ENCODE data around the gene WBP1.
"Not testable (repeated sequence)": the region's sequence is repeated elsewhere in the genome, so short reads cannot be mapped to it uniquely, and the experiment has no call there.

The WBP1 gene

DNA sequence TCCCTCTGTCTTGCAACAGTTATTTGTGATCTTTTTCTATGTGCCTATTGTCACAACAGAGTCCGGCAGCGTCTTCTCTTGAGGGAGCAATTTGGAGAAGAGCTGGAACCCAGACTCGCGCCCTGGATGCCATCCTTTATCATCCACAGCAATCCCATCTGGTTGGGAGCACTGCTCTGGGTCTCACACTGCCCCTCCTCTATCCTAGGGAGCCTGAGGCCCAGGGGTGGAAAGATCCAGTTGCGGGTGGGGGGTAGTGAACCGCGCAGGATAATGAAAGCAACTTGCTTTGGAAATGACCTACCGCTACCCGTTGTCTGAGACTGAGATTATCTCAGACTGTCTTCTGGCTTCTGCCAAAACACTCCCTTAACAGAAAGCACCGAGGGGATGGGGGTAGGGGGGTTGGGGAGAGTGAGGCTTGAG lies 713 bp downstream of the WBP1 start:
- Histone ChIP-seq H3K4me3 (ENCODE audit: low read depth, low read length) (peak overlapping the region; percentile 97), H3K4me1 (ENCODE audit: control insufficient read depth, insufficient read depth, low read length) (peaks cover 10% of the 10 kb centered on the region), H3K36me3 (ENCODE audit: control insufficient read depth, insufficient read depth, low read length) (peaks cover 15% of the 10 kb centered on the region), H3K9me3 (ENCODE audit: control insufficient read depth, insufficient read depth, low read length) (no peaks in the 10 kb centered on the region), H3K27me3 (ENCODE audit: control insufficient read depth, insufficient read depth, low read length) (no peaks in the 10 kb centered on the region), H3K27ac (ENCODE audit: low read depth, low read length) (no peak overlapping the region), H3K9ac (ENCODE audit: low read depth, low read length) (peak overlapping the region; percentile 80)

DNA sequence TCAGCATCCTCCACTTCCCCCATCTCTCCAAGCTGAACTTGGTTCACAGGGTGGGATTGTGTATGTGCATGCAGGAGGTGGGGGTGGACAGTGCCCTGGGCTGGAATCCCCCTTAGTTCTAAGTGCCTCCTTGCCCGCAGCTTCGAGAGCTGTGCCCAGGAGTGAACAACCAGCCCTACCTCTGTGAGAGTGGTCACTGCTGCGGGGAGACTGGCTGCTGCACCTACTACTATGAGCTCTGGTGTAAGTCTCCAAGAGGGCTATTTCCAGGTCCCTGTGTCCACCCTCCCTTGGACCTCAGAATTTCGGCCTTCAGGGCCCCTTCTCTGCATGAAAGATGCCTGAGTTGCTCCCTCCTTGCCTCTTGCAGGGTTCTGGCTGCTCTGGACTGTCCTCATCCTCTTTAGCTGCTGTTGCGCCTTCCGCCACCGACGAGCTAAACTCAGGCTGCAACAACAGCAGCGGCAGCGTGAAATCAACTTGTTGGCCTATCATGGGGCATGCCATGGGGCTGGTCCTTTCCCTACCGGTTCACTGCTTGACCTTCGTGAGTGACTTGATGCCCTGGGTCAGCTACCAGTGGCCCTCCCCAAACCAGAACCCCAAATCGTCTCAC lies 1.4 kb downstream of the WBP1 start:
- peaks cover 15% of the 10 kb centered on the region for H3K36me3 ChIP-seq (ENCODE audit: control insufficient read depth, insufficient read depth, low read length)
- H3K9me3 ChIP-seq (ENCODE audit: control insufficient read depth, insufficient read depth, low read length); H3K27ac ChIP-seq (ENCODE audit: low read depth, low read length); H3K9ac ChIP-seq (ENCODE audit: low read depth, low read length); H3K27me3 ChIP-seq (ENCODE audit: control insufficient read depth, insufficient read depth, low read length): not testable (repeated sequence)
- peak overlapping the region; percentile 97; the same call in 1 of the 2 replicates for H3K4me3 ChIP-seq (ENCODE audit: low read depth, low read length)
- H3K4me1 ChIP-seq (ENCODE audit: control insufficient read depth, insufficient read depth, low read length) = peaks cover 13% of the 10 kb centered on the region

DNA sequence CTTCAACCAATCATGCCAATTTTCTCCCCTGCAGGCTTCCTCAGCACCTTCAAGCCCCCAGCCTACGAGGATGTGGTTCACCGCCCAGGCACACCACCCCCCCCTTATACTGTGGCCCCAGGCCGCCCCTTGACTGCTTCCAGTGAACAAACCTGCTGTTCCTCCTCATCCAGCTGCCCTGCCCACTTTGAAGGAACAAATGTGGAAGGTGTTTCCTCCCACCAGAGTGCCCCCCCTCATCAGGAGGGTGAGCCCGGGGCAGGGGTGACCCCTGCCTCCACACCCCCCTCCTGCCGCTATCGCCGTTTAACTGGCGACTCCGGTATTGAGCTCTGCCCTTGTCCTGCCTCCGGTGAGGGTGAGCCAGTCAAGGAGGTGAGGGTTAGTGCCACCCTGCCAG lies 1.9 kb downstream of the WBP1 start:
- H3K9me3 ChIP-seq (ENCODE audit: control insufficient read depth, insufficient read depth, low read length); H3K4me3 ChIP-seq (ENCODE audit: low read depth, low read length); H3K27ac ChIP-seq (ENCODE audit: low read depth, low read length); H3K9ac ChIP-seq (ENCODE audit: low read depth, low read length); H3K27me3 ChIP-seq (ENCODE audit: control insufficient read depth, insufficient read depth, low read length): not testable (repeated sequence)
- H3K36me3 ChIP-seq (ENCODE audit: control insufficient read depth, insufficient read depth, low read length) = peaks cover 15% of the 10 kb centered on the region
- H3K4me1 ChIP-seq (ENCODE audit: control insufficient read depth, insufficient read depth, low read length) = peaks cover 13% of the 10 kb centered on the region

DNA sequence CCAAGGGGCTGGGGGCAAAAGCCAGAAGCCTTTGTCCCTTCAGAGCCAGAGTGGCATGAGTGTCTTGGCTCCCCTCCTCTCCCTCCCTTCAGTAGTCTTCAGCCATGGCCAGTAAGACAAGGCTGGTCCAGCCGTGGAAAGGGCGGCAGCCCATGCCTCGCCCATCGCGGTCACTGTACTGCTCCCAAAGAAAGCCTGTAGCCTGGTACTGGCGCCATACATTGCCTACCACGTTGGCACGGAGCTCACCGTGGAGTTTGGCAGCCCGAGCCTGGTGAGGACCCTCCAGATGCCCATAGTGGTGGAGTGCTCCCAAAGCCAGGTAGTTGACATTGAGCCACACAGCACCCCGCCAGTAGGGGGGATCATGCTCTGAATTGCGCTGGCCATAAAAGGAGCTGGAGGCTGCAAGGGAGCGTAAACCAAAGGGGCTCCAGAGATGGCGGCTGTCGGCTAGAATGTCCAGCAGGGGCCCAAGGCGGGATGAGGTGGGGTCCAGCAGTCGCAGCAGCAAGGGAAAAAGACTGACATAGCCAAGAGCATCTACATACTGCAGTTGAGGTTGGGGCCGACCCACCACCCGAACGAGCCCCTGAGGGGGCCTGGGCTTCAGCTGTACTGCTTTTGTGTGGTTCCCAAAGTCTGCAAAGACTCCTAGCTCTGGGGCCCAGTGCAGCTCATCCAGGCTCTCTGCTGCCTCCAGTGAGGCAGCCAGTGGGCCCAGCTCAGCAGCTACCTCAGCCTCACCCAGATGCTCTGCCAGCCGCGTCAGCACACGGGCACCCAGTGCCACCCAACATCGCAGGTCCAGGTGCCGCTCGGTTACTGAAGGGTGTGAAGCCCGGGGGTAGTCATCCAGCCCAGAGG lies 3.2 kb downstream of the WBP1 start:
- Histone ChIP-seq H3K27ac (ENCODE audit: low read depth, low read length) (peak overlapping the region; percentile 38), H3K36me3 (ENCODE audit: control insufficient read depth, insufficient read depth, low read length) (peaks cover 15% of the 10 kb centered on the region), H3K9ac (ENCODE audit: low read depth, low read length) (no peak overlapping the region), H3K4me3 (ENCODE audit: low read depth, low read length) (no peak overlapping the region), H3K4me1 (ENCODE audit: control insufficient read depth, insufficient read depth, low read length) (peaks cover 11% of the 10 kb centered on the region), H3K27me3 (ENCODE audit: control insufficient read depth, insufficient read depth, low read length) (no peaks in the 10 kb centered on the region), H3K9me3 (ENCODE audit: control insufficient read depth, insufficient read depth, low read length) (no peaks in the 10 kb centered on the region)

DNA sequence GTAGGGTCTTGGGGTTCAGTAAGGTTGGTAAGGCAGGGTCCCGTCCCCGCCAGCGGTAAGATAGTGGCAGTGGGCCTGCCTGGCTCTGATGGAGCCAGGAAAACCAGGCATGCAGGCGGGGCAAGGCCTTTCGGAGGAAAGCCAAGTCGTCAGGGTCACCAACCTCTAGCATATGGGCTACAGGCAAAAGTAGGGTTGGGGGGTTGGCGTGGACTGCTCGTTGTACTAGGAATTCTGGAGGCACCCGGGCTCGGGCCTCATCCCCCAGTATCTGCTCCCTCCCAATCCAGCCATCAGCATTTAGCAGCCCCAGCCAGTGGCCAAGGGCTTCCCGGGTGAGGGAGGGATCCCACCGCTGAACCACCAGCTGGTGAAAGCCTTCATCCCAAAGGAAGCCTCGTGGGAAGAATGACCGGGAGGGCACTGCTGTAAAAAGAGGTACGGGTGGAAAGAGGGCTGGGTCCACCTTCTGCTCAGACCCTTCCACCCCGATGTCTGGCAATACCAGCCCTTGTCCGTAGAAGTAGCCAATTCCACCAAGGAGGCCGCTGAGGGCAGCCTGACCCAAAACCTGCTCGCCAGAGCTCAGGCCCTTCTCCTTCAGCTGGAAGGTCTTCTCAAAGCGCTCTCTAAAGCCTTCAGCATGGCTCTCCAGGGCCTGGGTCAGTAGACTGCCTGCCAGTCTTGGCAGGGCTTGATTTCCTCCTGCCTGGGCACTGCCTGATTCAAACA lies 4.0 kb downstream of the WBP1 start:
- Histone ChIP-seq H3K9ac (ENCODE audit: low read depth, low read length) (no peak overlapping the region), H3K36me3 (ENCODE audit: control insufficient read depth, insufficient read depth, low read length) (peaks cover 15% of the 10 kb centered on the region), H3K27me3 (ENCODE audit: control insufficient read depth, insufficient read depth, low read length) (no peaks in the 10 kb centered on the region), H3K27ac (ENCODE audit: low read depth, low read length) (no peak overlapping the region), H3K4me3 (ENCODE audit: low read depth, low read length) (no peak overlapping the region), H3K4me1 (ENCODE audit: control insufficient read depth, insufficient read depth, low read length) (peaks cover 7% of the 10 kb centered on the region), H3K9me3 (ENCODE audit: control insufficient read depth, insufficient read depth, low read length) (no peaks in the 10 kb centered on the region)

DNA sequence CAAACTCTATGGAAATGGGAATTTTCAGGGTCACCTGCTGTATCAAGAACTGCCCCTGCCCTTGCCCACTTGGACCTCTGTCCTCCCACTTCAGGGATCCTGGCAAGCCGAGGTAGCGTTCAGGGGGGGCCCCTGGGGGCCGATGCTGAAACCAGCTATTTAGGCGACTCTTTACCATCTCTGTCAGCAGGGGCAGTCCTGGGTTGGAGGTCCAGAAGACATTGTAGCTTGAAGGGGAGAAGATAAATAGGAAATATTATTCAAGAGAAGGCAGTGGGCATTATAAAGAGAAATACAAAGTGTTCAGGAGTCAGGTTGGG lies 4.5 kb downstream of the WBP1 start:
- H3K4me3 ChIP-seq (ENCODE audit: low read depth, low read length) = no peak overlapping the region
- H3K4me1 ChIP-seq (ENCODE audit: control insufficient read depth, insufficient read depth, low read length) = peaks cover 7% of the 10 kb centered on the region
- no peak overlapping the region for H3K9ac ChIP-seq (ENCODE audit: low read depth, low read length)
- peaks cover 15% of the 10 kb centered on the region for H3K36me3 ChIP-seq (ENCODE audit: control insufficient read depth, insufficient read depth, low read length)
- H3K27me3 ChIP-seq (ENCODE audit: control insufficient read depth, insufficient read depth, low read length) = no peaks in the 10 kb centered on the region
- H3K27ac ChIP-seq (ENCODE audit: low read depth, low read length) = no peak overlapping the region
- no peaks in the 10 kb centered on the region for H3K9me3 ChIP-seq (ENCODE audit: control insufficient read depth, insufficient read depth, low read length)

DNA sequence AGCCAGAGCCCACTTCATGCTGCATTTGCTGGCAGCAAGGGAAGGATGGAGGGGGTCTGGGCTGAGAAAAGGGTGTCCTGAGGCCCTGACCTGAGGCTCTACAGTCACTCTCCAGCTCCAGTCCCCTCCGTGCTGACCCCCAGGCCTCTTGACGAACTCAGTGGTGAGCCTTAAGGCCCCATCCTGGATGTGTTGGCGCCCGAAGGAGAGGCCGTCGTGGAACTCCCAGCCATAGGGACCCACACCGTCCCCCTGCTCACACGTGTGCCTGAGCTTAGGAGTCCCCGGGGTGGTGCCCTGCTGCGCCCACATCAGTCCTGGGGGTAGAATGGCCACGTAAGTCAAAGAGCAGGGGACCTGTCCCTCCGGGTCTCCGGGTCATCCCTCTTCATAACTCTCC lies 6.2 kb downstream of the WBP1 start:
- Histone ChIP-seq H3K36me3 (ENCODE audit: control insufficient read depth, insufficient read depth, low read length) (peaks cover 15% of the 10 kb centered on the region), H3K27me3 (ENCODE audit: control insufficient read depth, insufficient read depth, low read length) (no peaks in the 10 kb centered on the region), H3K27ac (ENCODE audit: low read depth, low read length) (no peak overlapping the region), H3K9me3 (ENCODE audit: control insufficient read depth, insufficient read depth, low read length) (no peaks in the 10 kb centered on the region), H3K9ac (ENCODE audit: low read depth, low read length) (peak overlapping the region; percentile 32), H3K4me3 (ENCODE audit: low read depth, low read length) (peak overlapping the region; percentile 82), H3K4me1 (ENCODE audit: control insufficient read depth, insufficient read depth, low read length) (peaks cover 7% of the 10 kb centered on the region)

DNA sequence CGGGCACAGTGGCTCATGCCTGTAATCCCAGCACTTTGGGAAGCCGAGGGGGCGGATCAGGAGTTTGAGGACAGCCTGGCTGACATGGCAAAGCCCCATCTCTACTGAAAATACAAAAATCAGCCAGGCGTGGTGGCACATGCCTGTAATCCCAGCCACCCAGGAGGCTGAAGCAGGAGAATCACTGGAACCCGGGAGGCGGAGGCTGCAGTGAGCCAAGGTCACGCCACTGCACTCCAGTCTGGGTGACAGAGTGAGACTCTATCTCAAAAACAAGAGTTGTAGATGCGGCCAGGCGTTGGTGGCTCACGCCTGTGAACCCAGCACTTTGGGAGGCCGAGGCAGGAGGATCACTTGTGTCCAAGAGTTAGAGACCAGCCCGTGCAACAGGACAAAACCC lies 12.5 kb downstream of the WBP1 start:
- H3K9me3 ChIP-seq (ENCODE audit: control insufficient read depth, insufficient read depth, low read length); H3K9ac ChIP-seq (ENCODE audit: low read depth, low read length); H3K27me3 ChIP-seq (ENCODE audit: control insufficient read depth, insufficient read depth, low read length); H3K27ac ChIP-seq (ENCODE audit: low read depth, low read length); H3K4me3 ChIP-seq (ENCODE audit: low read depth, low read length): not testable (repeated sequence)
- peaks cover 13% of the 10 kb centered on the region; the same call in 1 of the 2 replicates for H3K4me1 ChIP-seq (ENCODE audit: control insufficient read depth, insufficient read depth, low read length)
- peaks cover 16% of the 10 kb centered on the region for H3K36me3 ChIP-seq (ENCODE audit: control insufficient read depth, insufficient read depth, low read length)

DNA sequence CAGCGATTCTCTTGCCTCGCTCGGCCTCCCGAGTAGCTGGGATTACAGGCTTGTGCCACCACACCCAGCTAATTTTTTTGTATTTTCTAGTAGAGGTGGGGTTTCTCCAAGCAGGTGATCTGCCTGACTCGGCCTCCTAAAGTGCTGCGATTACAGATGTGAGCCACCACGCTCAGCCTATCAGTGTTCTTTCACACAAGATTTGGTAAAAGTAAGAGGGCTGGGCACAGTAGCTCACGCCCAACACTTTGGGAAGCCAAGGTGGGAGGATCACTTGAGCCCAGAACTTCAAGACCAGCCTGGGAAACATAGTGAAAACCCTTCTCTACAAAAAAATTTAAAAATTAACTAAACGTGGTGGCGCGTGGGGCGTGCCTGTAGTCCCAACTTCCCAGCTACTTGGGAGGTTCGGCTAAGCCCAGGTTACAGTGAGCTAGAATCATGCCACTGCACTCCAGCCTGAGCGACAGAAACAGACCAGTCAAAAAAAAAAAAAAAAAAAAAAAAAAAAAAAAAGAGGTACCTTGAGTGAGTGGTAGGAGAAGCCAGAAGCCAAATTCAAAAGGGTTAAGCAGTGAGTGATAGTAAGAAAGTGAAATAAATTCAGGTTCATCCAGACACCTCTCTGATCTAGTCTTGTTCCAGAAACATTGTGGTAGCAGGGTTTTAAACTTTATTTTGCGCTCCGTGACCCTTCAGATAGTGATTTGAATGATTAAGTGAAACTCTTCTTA lies 13.3 kb downstream of the WBP1 start:
- peaks cover 10% of the 10 kb centered on the region; the same call in 1 of the 2 replicates for H3K4me1 ChIP-seq (ENCODE audit: control insufficient read depth, insufficient read depth, low read length)
- H3K9ac ChIP-seq (ENCODE audit: low read depth, low read length) = peak overlapping the region; percentile 81
- H3K36me3 ChIP-seq (ENCODE audit: control insufficient read depth, insufficient read depth, low read length) = peaks cover 17% of the 10 kb centered on the region
- H3K27ac ChIP-seq (ENCODE audit: low read depth, low read length) = peak overlapping the region; percentile 95
- H3K27me3 ChIP-seq (ENCODE audit: control insufficient read depth, insufficient read depth, low read length) = no peaks in the 10 kb centered on the region
- peak overlapping the region; percentile 99 for H3K4me3 ChIP-seq (ENCODE audit: low read depth, low read length)
- no peaks in the 10 kb centered on the region for H3K9me3 ChIP-seq (ENCODE audit: control insufficient read depth, insufficient read depth, low read length)

DNA sequence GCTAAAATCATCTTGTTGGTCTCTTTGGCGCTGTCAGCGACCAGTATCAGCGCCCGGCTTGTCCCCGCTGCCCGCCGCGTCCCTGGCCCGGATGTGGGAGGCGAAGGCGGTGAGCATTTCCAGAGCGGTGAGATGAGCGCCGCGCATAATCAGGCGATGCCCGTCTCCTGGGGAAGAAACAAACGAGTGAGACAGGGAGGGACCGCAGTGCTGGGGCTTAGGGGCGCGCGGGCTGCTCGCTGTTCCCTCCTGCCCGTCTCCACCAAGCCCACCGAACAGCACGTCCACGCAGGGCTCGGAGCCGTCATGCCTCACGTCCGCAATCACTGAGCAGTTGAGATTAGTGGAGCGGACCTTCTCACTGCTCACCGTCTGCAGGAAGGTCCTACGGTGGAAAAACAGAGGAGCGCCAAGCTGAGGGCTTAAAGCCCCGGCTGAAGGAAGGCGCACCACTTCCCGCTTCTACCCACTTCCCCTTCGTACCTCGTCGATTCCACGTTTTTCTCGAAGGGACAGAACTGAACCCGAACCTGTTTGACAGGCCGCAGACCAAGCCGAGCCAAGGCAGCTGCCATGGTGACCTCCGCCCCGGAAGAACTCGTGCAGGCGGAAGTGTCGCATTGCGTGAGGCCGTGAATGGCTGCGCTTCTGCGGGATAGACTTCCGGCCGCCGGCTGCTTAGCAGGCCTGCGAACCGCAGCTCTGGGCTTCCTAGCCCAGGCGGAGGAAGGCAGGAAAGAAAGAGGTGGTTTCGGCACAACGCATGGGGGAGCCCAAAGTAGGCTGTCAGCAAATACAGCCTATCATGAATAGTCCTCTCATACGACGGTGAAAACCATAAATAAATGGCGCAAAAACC lies 14.1 kb downstream of the WBP1 start, which contains the start of gene MRPL53:
MRPL53 (minus strand) TSS at position 595 of the 859 bp plus-strand sequence; CDS start at position 575, 20 bp downstream.
- Histone ChIP-seq H3K27me3 (ENCODE audit: control insufficient read depth, insufficient read depth, low read length) (no peaks in the 10 kb centered on the region), H3K9ac (ENCODE audit: low read depth, low read length) (peak within 1 kb of the TSS; percentile 81), H3K4me1 (ENCODE audit: control insufficient read depth, insufficient read depth, low read length) (peaks cover 10% of the 10 kb centered on the region; the same call in 1 of the 2 replicates), H3K27ac (ENCODE audit: low read depth, low read length) (peak within 1 kb of the TSS; percentile 95), H3K4me3 (ENCODE audit: low read depth, low read length) (peak within 1 kb of the TSS; percentile 99), H3K36me3 (ENCODE audit: control insufficient read depth, insufficient read depth, low read length) (peaks cover 22% of the 10 kb centered on the region), H3K9me3 (ENCODE audit: control insufficient read depth, insufficient read depth, low read length) (no peaks in the 10 kb centered on the region)
